HepG2 (cell line): ENCODE data around the gene DLAT.
"Not testable (repeated sequence)": the region's sequence is repeated elsewhere in the genome, so short reads cannot be mapped to it uniquely, and the experiment has no call there.

Experiments
- EHMT2 ChIP-seq: fragments of 200-600 bp; sonication (generic); IDR thresholded peaks from 2 replicates; pipeline ENCODE4 v1.7.0; 2017; ENCODE audit warnings: antibody characterized with exemption, low read depth, low read length, borderline replicate concordance
- EZH2 ChIP-seq: conservative IDR thresholded peaks from 2 replicates; pipeline ENCODE4 v1.6.1; 2012; ENCODE audit warnings: mild to moderate bottlenecking, low read depth, low read length, moderate library complexity
- NFRKB ChIP-seq: fragments of 450-650 bp; IDR thresholded peaks from 2 replicates; pipeline ENCODE4 v1.6.1; 2017
- SMARCC2 ChIP-seq: fragments of 450-650 bp; IDR thresholded peaks from 2 replicates; pipeline ENCODE4 v1.6.1; 2017; ENCODE audit warnings: antibody characterized with exemption, mild to moderate bottlenecking
- TF ChIP-seq, protein P1 (sequence below): sonication (generic); formaldehyde crosslinking; IDR thresholded peaks from 2 replicates; pipeline ENCODE4 v1.5.0; 2020; ENCODE audit warnings: mild to moderate bottlenecking, missing genetic modification reagents, moderate library complexity
- TF ChIP-seq, protein P2 (sequence below): IDR thresholded peaks from 2 replicates; pipeline ENCODE4 v1.6.1; 2012; ENCODE audit warnings: inconsistent platforms
- TF ChIP-seq, protein P3 (sequence below): IDR thresholded peaks from 2 replicates; pipeline ENCODE4 v1.6.1; 2018; ENCODE audit warnings: missing genetic modification reagents, mild to moderate bottlenecking, missing compliant biosample characterization

GRCh38 chr11:112046647-112047046, 21.4 kb downstream of the DLAT start:
- TF ChIP-seq SMARCC2, NFRKB, EHMT2, EZH2: not testable (repeated sequence)
- TF ChIP-seq, protein P1, sequence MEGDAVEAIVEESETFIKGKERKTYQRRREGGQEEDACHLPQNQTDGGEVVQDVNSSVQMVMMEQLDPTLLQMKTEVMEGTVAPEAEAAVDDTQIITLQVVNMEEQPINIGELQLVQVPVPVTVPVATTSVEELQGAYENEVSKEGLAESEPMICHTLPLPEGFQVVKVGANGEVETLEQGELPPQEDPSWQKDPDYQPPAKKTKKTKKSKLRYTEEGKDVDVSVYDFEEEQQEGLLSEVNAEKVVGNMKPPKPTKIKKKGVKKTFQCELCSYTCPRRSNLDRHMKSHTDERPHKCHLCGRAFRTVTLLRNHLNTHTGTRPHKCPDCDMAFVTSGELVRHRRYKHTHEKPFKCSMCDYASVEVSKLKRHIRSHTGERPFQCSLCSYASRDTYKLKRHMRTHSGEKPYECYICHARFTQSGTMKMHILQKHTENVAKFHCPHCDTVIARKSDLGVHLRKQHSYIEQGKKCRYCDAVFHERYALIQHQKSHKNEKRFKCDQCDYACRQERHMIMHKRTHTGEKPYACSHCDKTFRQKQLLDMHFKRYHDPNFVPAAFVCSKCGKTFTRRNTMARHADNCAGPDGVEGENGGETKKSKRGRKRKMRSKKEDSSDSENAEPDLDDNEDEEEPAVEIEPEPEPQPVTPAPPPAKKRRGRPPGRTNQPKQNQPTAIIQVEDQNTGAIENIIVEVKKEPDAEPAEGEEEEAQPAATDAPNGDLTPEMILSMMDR (CRISPR knock-in tag) = not testable (repeated sequence)
- TF ChIP-seq, protein P2, sequence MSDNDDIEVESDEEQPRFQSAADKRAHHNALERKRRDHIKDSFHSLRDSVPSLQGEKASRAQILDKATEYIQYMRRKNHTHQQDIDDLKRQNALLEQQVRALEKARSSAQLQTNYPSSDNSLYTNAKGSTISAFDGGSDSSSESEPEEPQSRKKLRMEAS = not testable (repeated sequence)
- TF ChIP-seq, protein P3, sequence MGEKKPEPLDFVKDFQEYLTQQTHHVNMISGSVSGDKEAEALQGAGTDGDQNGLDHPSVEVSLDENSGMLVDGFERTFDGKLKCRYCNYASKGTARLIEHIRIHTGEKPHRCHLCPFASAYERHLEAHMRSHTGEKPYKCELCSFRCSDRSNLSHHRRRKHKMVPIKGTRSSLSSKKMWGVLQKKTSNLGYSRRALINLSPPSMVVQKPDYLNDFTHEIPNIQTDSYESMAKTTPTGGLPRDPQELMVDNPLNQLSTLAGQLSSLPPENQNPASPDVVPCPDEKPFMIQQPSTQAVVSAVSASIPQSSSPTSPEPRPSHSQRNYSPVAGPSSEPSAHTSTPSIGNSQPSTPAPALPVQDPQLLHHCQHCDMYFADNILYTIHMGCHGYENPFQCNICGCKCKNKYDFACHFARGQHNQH (CRISPR knock-in tag) = not testable (repeated sequence)
